EH (cell line): ENCODE results near the gene LRBA.
"Not testable (repeated sequence)": the region's sequence is repeated elsewhere in the genome, so short reads cannot be mapped to it uniquely, and the experiment has no call there.

ENCODE experiments used
- DNase-seq: peaks from one replicate; pipeline ENCODE4 v3.0.0-alpha.2; 2015; ENCODE audit warnings: low read depth

Gene LRBA

GRCh38 chr4:150942539-150942938, 72.5 kb downstream of the LRBA start:
- DNase-seq: no peak

DNA sequence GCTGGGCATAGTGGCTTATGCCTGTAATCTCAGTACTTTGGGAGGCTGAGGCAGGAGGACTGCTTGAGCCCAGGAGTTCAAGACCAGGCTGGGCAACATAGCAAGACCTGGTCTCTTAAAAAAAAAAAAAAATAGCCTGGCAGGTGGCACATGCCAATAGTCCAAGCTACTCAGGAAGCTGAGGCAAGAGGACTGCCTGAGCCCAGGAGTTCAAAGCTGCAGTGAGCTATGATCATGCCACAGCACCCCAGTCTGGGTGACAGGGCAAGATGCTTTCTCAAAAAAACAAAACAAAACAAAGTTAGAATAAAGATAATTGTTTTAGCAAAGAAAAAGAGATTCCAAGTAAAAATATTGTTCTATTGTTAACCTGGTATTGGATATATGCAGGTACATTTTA, 75.0 kb downstream of the LRBA start:
- no peak for DNase-seq

DNA sequence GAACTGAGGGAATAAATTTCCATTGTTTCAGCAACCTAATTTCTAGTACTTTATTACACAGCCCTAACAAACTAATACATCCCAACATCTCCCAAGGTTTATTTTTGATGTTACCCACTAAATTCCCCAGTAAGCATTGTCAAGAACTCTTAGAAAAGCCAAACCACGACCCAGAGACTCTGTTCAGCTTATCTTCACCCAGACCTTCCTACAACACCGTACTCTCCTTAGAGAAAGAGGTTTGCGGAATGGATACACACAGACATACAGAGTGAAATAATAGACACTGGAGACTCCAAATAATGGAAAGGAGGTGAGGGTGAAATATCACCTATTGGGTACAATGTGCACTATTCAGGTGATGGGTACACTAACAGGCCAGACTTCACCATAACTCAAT, 75.6 kb downstream of the LRBA start:
- no peak for DNase-seq

DNA sequence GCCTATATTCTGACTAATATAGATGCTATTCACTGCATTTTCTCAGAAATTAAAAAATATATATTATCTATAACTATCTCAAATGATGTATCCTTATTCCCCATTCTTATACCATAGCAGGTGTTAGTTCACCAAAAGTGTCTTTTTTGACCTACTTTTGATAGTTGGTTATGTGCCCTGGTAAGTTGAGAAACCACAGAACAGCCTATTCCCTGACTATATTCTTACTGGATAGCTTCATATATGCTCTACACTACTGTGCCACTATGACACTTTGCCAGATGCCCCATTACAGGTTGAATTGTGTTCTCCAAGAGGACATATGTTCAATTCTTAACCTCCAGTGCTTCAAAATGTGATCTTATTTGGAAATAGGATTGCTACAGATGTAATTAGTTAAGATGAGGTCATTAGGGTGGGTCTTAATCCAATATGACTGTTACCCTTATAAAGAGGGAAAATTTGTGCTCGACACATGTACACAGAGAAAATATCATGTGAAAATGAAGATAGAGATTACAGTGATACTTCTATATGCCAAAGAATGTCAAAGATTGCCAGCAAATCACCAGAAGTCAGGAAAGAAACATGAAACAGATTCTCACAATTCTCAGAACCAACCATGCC, 76.1 kb downstream of the LRBA start:
- DNase-seq: no peak

- DNase-seq: no peak
Measured at GRCh38 chr4:150938417-150938816, 76.7 kb downstream of the LRBA start.

- no peak for DNase-seq
Measured at GRCh38 chr4:150934022-150934421, 81.1 kb downstream of the LRBA start.

DNA sequence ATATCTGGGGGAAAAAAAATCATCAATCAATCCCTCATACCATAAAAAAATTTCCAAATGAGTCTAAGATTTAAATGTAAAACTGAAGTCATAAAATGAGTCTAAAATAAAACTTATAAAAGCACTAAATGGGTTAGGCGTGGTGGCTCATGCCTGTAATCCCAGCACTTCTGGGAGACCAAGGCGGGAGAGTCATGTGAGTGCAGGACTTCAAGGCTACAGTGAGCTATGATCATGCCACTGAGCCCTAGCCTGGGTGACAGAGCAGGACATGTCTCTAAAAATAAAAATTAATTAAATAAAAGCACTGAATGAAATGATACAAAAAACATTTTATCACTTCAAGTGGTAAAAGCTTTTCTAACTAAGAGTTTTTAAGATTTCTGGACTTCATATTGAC, 83.3 kb downstream of the LRBA start:
- DNase-seq: no peak

DNA sequence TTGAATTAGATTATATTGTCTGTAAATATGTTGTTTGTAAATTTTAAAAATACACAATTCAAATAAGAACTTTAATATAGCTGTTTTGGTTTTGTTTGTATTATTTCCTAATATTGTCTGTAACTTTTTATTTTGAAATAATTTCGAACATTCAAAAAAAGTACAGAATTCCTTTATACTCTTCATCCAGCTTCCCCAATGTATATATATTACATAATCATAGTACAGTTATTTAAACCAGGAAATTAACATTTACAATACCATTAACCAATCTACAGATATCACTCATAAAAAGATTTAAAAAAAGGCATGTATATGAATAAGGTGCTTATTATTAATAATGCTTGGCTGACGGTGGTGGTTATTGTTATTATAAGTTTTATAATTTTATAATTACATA, 84.1 kb downstream of the LRBA start:
- DNase-seq: no peak

- DNase-seq: no peak
Measured at GRCh38 chr4:150923945-150924344, 91.1 kb downstream of the LRBA start.

- DNase-seq: not testable (repeated sequence)
Measured at GRCh38 chr4:150921486-150921885, 93.6 kb downstream of the LRBA start.

DNA sequence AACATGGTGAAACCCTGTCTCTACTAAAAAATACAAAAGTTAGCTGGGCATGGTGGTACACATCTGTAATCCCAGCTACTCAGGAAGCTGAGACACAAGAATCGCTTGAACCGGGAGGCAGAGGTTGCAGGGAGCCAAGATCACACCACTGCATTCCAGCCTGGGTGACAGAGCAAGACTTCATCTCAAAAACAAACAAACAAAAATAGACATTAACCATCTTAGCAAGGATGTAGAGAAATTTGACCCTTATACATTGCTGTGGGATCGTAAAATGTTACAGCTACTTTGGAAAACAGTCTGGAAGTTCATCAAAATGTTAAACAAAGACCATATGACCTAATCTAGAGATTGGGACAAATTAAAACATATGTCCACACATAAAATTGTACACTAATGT, 96.5 kb downstream of the LRBA start:
- DNase-seq: peak; percentile 59

DNA sequence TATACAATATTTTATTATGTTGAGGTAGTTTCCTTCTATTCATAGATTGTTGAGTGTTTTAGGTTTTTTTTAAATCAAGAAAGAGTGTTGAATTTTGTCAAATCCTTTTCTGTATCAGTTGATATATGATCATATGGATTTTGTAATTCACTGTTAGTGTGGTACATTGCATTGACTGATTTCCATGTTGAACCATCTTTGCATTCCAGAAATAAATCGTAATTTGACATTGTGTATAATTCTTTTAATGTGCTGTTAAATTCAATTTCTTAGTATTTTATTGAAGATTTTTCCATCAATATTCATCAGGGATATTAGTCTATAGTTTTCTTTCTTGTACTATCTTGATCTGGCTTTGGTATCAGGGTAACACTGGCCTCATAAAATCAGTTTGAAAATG, 103.8 kb downstream of the LRBA start:
- no peak for DNase-seq

DNA sequence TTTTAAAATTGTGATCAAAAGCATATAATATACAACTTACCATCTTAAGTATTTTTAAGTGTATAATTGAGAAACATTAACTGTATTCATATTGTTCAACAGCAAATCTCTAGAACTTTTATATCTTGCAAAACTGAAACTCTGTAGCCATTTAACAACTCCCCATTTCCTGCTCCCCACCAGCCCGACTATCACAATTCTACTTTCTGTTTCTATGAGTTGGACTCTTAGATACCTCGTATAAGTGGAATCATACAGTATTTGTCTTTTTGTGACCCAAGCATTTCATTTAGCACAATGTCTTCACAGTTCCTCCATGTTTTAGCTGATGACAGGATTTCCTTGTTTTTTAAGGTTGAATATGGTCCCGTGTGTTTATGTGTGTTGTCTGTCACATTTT, 106.0 kb downstream of the LRBA start:
- no peak for DNase-seq

DNA sequence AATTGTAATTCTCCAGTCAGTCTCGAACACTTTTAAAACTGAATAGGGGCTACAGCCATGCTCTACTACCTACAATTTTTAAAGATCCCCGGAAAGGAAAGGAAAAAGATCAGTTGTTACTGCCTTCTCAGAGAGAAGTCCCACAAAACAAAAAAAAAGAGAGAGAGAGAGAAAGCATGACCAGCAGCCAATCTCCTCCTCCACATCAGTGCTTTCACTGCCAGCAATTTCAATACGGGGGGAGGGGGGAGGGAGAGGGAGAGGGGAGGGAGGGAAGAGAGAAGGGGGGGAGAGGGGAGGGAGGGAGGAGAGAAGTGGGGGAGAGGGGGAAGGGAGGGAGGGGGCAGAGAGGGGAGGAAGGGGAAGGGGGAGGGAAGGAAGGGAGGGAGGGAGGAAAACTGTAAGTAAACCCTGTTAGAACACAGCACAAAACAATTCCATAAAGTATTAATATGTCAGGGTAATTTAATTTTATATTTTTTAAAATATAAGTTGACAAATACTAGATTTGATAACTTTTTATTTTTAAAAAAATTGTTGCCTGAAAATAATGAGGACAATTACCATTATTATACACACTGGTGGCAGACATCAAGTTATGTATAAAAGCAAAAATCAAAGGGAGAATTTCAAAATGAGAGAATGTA, 108.0 kb downstream of the LRBA start:
- peak; percentile 1 for DNase-seq

DNA sequence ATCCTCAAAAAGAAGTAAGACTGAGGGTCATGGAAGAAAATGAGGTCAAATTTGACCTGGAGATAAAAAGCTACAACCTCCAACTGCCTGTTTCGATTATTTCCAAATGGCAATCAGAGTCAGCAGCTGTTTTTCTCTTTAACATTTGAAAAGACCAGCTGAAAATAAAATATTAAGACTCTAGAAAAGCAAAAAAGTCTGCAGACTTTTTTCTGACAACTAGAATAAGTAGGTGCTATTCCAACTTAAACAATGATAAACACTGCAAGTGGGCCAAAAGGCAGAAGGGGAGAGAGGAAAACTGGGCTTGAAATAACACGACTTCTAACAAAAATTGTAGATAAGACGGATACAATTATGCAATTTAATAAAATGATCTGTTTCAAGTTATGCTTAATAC, 110.4 kb downstream of the LRBA start:
- no peak for DNase-seq

- DNase-seq: no peak
Measured at GRCh38 chr4:150903603-150904002, 111.5 kb downstream of the LRBA start.

GRCh38 chr4:150896497-150896896, 118.6 kb downstream of the LRBA start:
- no peak for DNase-seq

GRCh38 chr4:150890246-150890645, 124.8 kb downstream of the LRBA start:
- no peak for DNase-seq

- no peak for DNase-seq
Measured at GRCh38 chr4:150889306-150889705, 125.8 kb downstream of the LRBA start.

GRCh38 chr4:150888625-150889024, 126.5 kb downstream of the LRBA start:
- no peak for DNase-seq

DNA sequence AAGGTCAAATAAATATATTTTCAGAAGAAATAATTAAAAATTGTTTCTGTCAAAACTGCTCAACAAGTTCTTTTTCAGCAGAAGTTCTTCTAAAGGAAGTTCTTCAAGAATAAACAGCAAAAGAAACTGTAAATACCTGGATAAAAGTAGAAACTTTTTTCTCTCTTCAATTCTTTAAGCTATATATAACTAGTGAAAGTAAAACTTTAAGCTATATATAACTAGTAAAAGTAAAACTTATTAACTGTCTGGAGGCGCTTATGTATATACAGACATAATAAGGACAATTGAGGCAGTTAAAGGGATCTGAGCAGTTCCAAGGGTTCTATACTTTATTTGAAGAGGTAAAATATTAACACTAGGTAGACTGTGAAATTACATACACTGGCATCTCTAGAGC, 126.9 kb downstream of the LRBA start:
- DNase-seq: no peak

DNA sequence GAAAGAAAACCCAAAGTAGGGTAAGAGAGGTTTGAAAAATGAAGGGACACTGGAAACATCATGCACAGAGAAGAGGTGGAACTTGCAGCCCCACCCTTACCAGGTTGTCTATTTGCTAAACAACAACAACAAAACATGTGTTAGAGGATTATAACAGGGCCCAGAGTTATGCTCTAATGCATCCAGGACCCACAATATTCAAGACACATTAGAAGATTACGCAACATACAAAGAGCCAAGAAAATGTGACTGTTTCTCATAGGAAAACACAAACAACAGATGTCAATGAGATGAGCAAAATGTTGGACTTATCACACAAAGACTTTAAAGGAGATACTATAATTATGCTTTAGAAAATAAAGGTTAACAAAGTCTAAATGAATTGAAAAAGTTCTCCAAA, 128.5 kb downstream of the LRBA start:
- DNase-seq: peak; percentile 3

- no peak for DNase-seq
Measured at GRCh38 chr4:150884625-150885024, 130.5 kb downstream of the LRBA start.

- no peak for DNase-seq
Measured at GRCh38 chr4:150875367-150875766, 139.7 kb downstream of the LRBA start.
